Kidney (tissue), 22 donors: ENCODE data around the gene GAB3. TPM values are rescaled to one million over a fixed set of nuclear protein-coding genes. Genes with fewer than 3 reads are reported as not detected.
A peak's percentile ranks its signal among the peaks of the same experiment; 100 is the strongest.

Source experiments
- DNase-seq, 5 donors: peaks; one replicate each; pipeline ENCODE4 v3.0.0-alpha.2; 2013 to 2020
- FAIRE-seq: peaks from 2 replicates; lab custom pipeline; 2012; peaks lifted over from hg19 to GRCh38; lab: Jason Lieb, UNC
- H3K27ac ChIP-seq, 2 donors: one replicate each; pipeline ENCODE4 v1.7.0; 2013; ENCODE audit warnings: low read depth in 2 of 2, low read length in 2 of 2, inconsistent platforms in 1 of 2
- H3K27me3 ChIP-seq: one replicate; pipeline ENCODE4 v1.7.1; 2013; ENCODE audit warnings: low read length, inconsistent platforms; ENCODE audit not compliant: control insufficient read depth, insufficient read depth
- H3K36me3 ChIP-seq, 3 donors: one replicate each; pipeline versions ENCODE4 v1.7.0 to v1.7.1; 2013; ENCODE audit warnings: low read length in 3 of 3, control low read depth in 1 of 3, inconsistent platforms in 1 of 3; ENCODE audit not compliant: insufficient read depth in 3 of 3, control insufficient read depth in 2 of 3
- H3K4me1 ChIP-seq, 3 donors: one replicate each; pipeline versions ENCODE4 v1.7.0 to v1.7.1; 2013; ENCODE audit warnings: low read length in 3 of 3, inconsistent platforms in 1 of 3, low read depth in 1 of 3; ENCODE audit not compliant: control insufficient read depth in 2 of 3, insufficient read depth in 2 of 3
- H3K4me3 ChIP-seq, 3 donors: one replicate each; pipeline versions ENCODE4 v1.7.0 to v1.8.1; 2013; ENCODE audit warnings: low read length in 3 of 3, control low read depth in 1 of 3, inconsistent platforms in 1 of 3
- H3K9ac ChIP-seq, 3 donors: one replicate each; pipeline versions ENCODE4 v1.7.0 to v1.7.1; 2013; ENCODE audit warnings: low read length in 3 of 3, control low read depth in 1 of 3, inconsistent platforms in 1 of 3
- H3K9me3 ChIP-seq, 3 donors: one replicate each; pipeline versions ENCODE4 v1.7.0 to v1.7.1; 2013; ENCODE audit warnings: low read length in 3 of 3, control low read depth in 1 of 3, inconsistent platforms in 1 of 3; ENCODE audit not compliant: control insufficient read depth in 2 of 3, insufficient read depth in 1 of 3
- CTCF ChIP-seq: IDR thresholded peaks from 3 replicates; pipeline ENCODE4 v1.5.1; 2012; ENCODE audit warnings: mild to moderate bottlenecking, moderate library complexity, borderline replicate concordance; ENCODE audit not compliant: insufficient read depth; ENCODE audit errors: extremely low read depth
- intact Hi-C: fragments of 100-400 bp; cut with DNase I; formaldehyde crosslinking; loops from one replicate; pipeline ENCODE4 v1.11.1; 2022
- long read RNA-seq, 10 donors: library from polyadenylated mRNA in 1 of 10; unstranded in 1 of 10; transcript quantifications; one replicate each; pipeline ENCODE4 v2.0.0 and lab custom pipeline, GENCODE V29; 2021 to 2026
- polyA plus RNA-seq: library from polyadenylated mRNA; stranded (reverse); fragments of 350-450 nt; fragmentation: Illumina TruSeq; extraction: RNeasy Lipid Tissue Mini Kit (QIAGEN cat#74804); gene quantifications from one replicate; pipeline ENCODE4 v1.2.3, GENCODE V29; 2014; ENCODE audit warnings: low read depth, low replicate concordance; ENCODE audit not compliant: insufficient read depth
- total RNA-seq: library from RNA; stranded (reverse); fragmentation: NEBNext Ultra II Directional; extraction: Animal tissue kit (Norgen Biotek cat#: 25700); gene quantifications from one replicate; pipeline ENCODE4 v1.2.1, GENCODE V29; 2021
- donor health status: control.
- donor health status: control.
- donor health status: control.
- donor health status: control.
- donor health status: control.
- donor health status: DM: yes; HTN: yes; CAD: no.
- donor health status: Normal renal cell carcinoma (clear cell type).

GAB3 gene, protein sequence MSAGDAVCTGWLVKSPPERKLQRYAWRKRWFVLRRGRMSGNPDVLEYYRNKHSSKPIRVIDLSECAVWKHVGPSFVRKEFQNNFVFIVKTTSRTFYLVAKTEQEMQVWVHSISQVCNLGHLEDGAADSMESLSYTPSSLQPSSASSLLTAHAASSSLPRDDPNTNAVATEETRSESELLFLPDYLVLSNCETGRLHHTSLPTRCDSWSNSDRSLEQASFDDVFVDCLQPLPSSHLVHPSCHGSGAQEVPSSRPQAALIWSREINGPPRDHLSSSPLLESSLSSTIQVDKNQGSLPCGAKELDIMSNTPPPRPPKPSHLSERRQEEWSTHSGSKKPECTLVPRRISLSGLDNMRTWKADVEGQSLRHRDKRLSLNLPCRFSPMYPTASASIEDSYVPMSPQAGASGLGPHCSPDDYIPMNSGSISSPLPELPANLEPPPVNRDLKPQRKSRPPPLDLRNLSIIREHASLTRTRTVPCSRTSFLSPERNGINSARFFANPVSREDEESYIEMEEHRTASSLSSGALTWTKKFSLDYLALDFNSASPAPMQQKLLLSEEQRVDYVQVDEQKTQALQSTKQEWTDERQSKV
- total RNA-seq (6.4 TPM), polyA plus RNA-seq (0.95 TPM)
- long read RNA-seq, donor 1, result 0 reads
- long read RNA-seq, donor 2, result 0 reads
- long read RNA-seq, donor 3, result 0 reads
- long read RNA-seq, donor 4, partial matches to known transcripts, result 0 of 1 reads
- long read RNA-seq, donor 4, other reads (novel, unspliced or antisense), result 0 of 1 reads
- long read RNA-seq, donor 5, result 0 reads
- long read RNA-seq, donor 6, partial matches to known transcripts, result 0 of 1 reads
- long read RNA-seq, donor 6, other reads (novel, unspliced or antisense), result 0 of 1 reads
- long read RNA-seq, donor 7, partial matches to known transcripts, result 1 of 5 reads
- long read RNA-seq, donor 7, other reads (novel, unspliced or antisense), result 2 of 5 reads
- long read RNA-seq, donor 8, result 0 reads
- long read RNA-seq, donor 9, result 0 reads
- long read RNA-seq, donor 10, partial matches to known transcripts, result 130 of 130 reads
- long read RNA-seq, donor 10, other reads (novel, unspliced or antisense), result 0 of 130 reads

- H3K9ac ChIP-seq, result peak within 1 kb of the TSS in 1 of 3 donors; percentile 58
- TF ChIP-seq CTCF, result no peak
- peak; percentile 23 to 77 (median 35) for DNase-seq
- no peaks in the 10 kb centered on the region for H3K36me3 ChIP-seq
- intact Hi-C loops, result no loop called here
- no peak within 1 kb of the TSS for H3K27ac ChIP-seq
- H3K9me3 ChIP-seq, result no peaks in the 10 kb centered on the region
- H3K4me3 ChIP-seq, result peak within 1 kb of the TSS; percentile 48 to 68 (median 59)
- peaks cover 10% of the 10 kb centered on the region for H3K27me3 ChIP-seq
- FAIRE-seq, result no peak
- H3K4me1 ChIP-seq, result peaks cover 0 to 3% (median 0%) of the 10 kb centered on the region in 3 donors
These were observed at the start of gene GAB3 for GRCh38 chrX:154750301-154751202. Gene GAB3, minus strand, starts transcription at chrX:154751077. Its CDS starts 52 bp downstream, at chrX:154751025.

GRCh38 chrX:154799556-154800348 is 48.9 kb upstream of the GAB3 start:
- Histone ChIP-seq H3K4me3 (peak overlapping the region in 2 of 3 donors; percentile 3 to 12), H3K4me1 (peaks cover 0 to 15% (median 3%) of the 10 kb centered on the region in 3 donors), H3K27me3 (no peaks in the 10 kb centered on the region), H3K27ac (peak overlapping the region in 1 of 2 donors; percentile 3), H3K9ac (no peak overlapping the region), H3K9me3 (no peaks in the 10 kb centered on the region), H3K36me3 (no peaks in the 10 kb centered on the region)
- intact Hi-C loops, result no loop called here
- TF ChIP-seq CTCF, result no peak
- FAIRE-seq (no peak), DNase-seq (peak in 2 of 5 donors; percentile 12 to 51)
